ENCODE results near the gene STX8.
"Not testable (repeated sequence)": the region's sequence is repeated elsewhere in the genome, so short reads cannot be mapped to it uniquely, and the experiment has no call there.

The STX8 gene

DNA sequence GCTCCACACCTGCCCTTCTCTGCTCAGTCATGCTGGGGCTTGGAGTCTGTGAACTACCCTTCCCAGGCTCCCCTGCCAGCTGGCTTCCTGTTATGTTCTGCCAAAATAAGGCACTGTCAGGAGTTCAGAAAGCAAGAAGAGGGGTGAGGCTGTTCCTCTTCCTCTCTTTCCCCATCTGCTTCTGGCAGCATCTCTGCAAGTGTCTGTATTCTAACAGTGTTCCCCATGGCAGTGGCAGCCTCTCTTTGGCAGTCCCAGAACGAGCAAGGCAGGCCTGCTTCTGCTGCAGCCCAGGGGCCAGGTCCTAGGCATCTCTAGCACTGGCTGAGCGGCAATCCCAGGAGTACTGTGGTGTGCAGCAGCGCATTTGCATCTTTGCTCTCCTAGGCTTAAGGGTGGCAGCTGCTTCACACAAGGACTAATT, 219.1 kb downstream of the STX8 start:
- ChIA-PET CTCF (interaction anchor here (0.9 kb wide), 1 partner anchor 46 kb away, joined by 3 read pairs; no protein-coding TSS in a partner anchor), POLR2A (no interaction called here)
- no peaks in the 10 kb centered on the region for H3K9me3 ChIP-seq (ENCODE audit: control insufficient read depth, insufficient read depth, low read depth, low read length)
- H3K4me3 ChIP-seq (ENCODE audit: low read depth, low read length), result no peak overlapping the region
- no peak for TF ChIP-seq ZNF830 (tag by site-specific recombination; IDR thresholded peaks at IDR 0.05; ENCODE audit: low read depth)
- no peak for TF ChIP-seq SCRT1 (tag by site-specific recombination; IDR thresholded peaks at IDR 0.05; ENCODE audit: borderline replicate concordance)
- no peak for TF ChIP-seq ZNF510 (tag by site-specific recombination; IDR thresholded peaks at IDR 0.05; ENCODE audit: insufficient replicate concordance)
- TF ChIP-seq ZNF202 (tag by site-specific recombination; IDR thresholded peaks at IDR 0.05; ENCODE audit: borderline replicate concordance), result no peak
- no peak for TF ChIP-seq ZNF221 (tag by site-specific recombination; IDR thresholded peaks at IDR 0.05; ENCODE audit: borderline replicate concordance)
- TF ChIP-seq HOXC10 (CRISPR knock-in tag; IDR thresholded peaks at IDR 0.05), result no peak
- no peak for TF ChIP-seq AEBP2 (tag by site-specific recombination; IDR thresholded peaks at IDR 0.05; ENCODE audit: borderline replicate concordance)
- TF ChIP-seq ZNF10 (tag by site-specific recombination; IDR thresholded peaks at IDR 0.05), result no peak
- no peak for TF ChIP-seq ZNF404 (tag by site-specific recombination; IDR thresholded peaks at IDR 0.05)
- H3K27ac ChIP-seq (ENCODE audit: extremely low read depth, low read depth, low read length), result no peak overlapping the region
- no peaks in the 10 kb centered on the region for H3K36me3 ChIP-seq (ENCODE audit: control insufficient read depth in 2 of 2, insufficient read depth in 1 of 2, low read length in 2 of 2)
- H3K4me1 ChIP-seq (ENCODE audit: control insufficient read depth, insufficient read depth, low read length), result no peaks in the 10 kb centered on the region; the same call in 1 of the 2 replicates

GRCh38 chr17:9355846-9356245, 219.8 kb downstream of the STX8 start:
- H3K4me1 ChIP-seq (ENCODE audit: control insufficient read depth, insufficient read depth, low read length), result no peaks in the 10 kb centered on the region
- TF ChIP-seq ZNF626 (tag by site-specific recombination; IDR thresholded peaks at IDR 0.05), result no peak
- ChIA-PET CTCF (interaction anchor here (0.9 kb wide), 1 partner anchor 47 kb away, joined by 3 read pairs; no protein-coding TSS in a partner anchor), POLR2A (no interaction called here)
- H3K36me3 ChIP-seq (ENCODE audit: control insufficient read depth in 2 of 2, insufficient read depth in 1 of 2, low read length in 2 of 2), result no peaks in the 10 kb centered on the region
- no peak overlapping the region for H3K27ac ChIP-seq (ENCODE audit: extremely low read depth, low read depth, low read length)
- no peaks in the 10 kb centered on the region for H3K9me3 ChIP-seq (ENCODE audit: control insufficient read depth, insufficient read depth, low read depth, low read length)
- H3K4me3 ChIP-seq (ENCODE audit: low read depth, low read length), result no peak overlapping the region

- H3K9me3 ChIP-seq (ENCODE audit: control insufficient read depth, insufficient read depth, low read depth, low read length); H3K27ac ChIP-seq (ENCODE audit: extremely low read depth, low read depth, low read length); H3K4me1 ChIP-seq (ENCODE audit: control insufficient read depth, insufficient read depth, low read length); POLR2A ChIA-PET; CTCF ChIA-PET; H3K36me3 ChIP-seq (ENCODE audit: control insufficient read depth in 2 of 2, insufficient read depth in 1 of 2, low read length in 2 of 2); H3K4me3 ChIP-seq (ENCODE audit: low read depth, low read length): not testable (repeated sequence)
These were observed 220.4 kb downstream of the STX8 start for GRCh38 chr17:9355231-9355630.

DNA sequence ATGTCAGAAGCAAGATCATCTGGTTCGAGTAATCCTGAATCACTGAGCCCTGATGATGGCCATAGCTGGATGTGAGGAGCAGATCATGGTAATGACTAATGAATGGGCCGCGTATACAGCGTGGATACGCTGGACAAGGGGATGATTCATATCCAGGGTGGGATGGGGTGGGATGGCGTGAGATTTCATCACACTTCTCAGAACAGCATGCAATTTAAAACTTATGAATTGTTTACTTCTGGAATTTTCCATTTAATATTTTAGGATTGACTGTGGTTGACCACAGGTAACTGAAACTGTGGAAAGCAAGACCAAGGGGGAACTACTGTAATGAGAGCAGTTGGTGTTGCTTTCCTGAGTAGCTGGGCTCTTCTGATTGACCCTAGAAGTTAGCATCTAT, 225.5 kb downstream of the STX8 start:
- POLR2A ChIA-PET, result no interaction called here
- no peaks in the 10 kb centered on the region for H3K9me3 ChIP-seq (ENCODE audit: control insufficient read depth, insufficient read depth, low read depth, low read length)
- CTCF ChIA-PET, result no interaction called here
- no peak for TF ChIP-seq ZSCAN23 (tag by site-specific recombination; IDR thresholded peaks at IDR 0.05)
- no peak for TF ChIP-seq ZNF416 (tag by site-specific recombination; IDR thresholded peaks at IDR 0.05)
- no peak for TF ChIP-seq ZNF121 (tag by site-specific recombination; IDR thresholded peaks at IDR 0.05)
- no peak for TF ChIP-seq PRDM4 (tag by site-specific recombination; IDR thresholded peaks at IDR 0.05)
- TF ChIP-seq KLF1 (tag by site-specific recombination; IDR thresholded peaks at IDR 0.05), result no peak
- TF ChIP-seq ZBTB21 (tag by site-specific recombination; IDR thresholded peaks at IDR 0.05), result no peak
- no peak for TF ChIP-seq ZNF266 (tag by site-specific recombination; IDR thresholded peaks at IDR 0.05; ENCODE audit: low read depth)
- no peaks in the 10 kb centered on the region for H3K4me1 ChIP-seq (ENCODE audit: control insufficient read depth, insufficient read depth, low read length)
- no peak overlapping the region for H3K4me3 ChIP-seq (ENCODE audit: low read depth, low read length)
- no peak overlapping the region for H3K27ac ChIP-seq (ENCODE audit: extremely low read depth, low read depth, low read length)
- no peaks in the 10 kb centered on the region for H3K36me3 ChIP-seq (ENCODE audit: control insufficient read depth in 2 of 2, insufficient read depth in 1 of 2, low read length in 2 of 2)

Measured in HEK293 (cell line).